ENCODE results near the gene CD81.
"Not testable (repeated sequence)": the region's sequence is repeated elsewhere in the genome, so short reads cannot be mapped to it uniquely, and the experiment has no call there.

Gene CD81
- total RNA-seq, result 124 to 197 (median 147) reads per million in 4 donors

GRCh38 chr11:2376751-2377451, at the start of gene CD81:
Gene CD81, plus strand, starts transcription at chr11:2377310. Its CDS starts 240 bp downstream, at chr11:2377550.
- DNase-seq, result peak in 4 of 5 donors; percentile 38 to 71 (median 58)

- no peak for DNase-seq
Observed at GRCh38 chr11:2328021-2328420, 49.1 kb upstream of the CD81 start.

- no peak for DNase-seq
Observed at GRCh38 chr11:2328656-2329354, 48.3 kb upstream of the CD81 start.

- DNase-seq, result no peak
Observed at GRCh38 chr11:2329551-2329950, 47.6 kb upstream of the CD81 start.

DNA sequence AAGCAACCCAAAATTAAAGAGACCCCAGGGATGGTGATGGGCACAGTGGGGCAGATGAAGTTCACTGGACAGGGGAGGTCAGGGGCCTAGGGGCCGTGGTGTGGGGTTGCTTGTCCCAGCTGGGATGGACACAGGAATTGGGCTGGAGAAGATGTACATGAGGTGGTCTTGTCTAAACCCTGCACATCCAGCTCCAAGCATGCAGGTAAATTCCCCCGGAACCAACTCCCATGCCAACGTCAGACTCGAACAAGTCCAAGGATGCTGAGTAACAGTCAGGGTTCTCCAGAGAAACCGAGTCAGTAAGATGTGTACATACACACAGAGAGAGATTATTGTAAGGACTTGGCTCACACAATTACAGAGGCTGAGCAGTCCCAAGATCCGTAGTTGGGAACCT, 46.4 kb upstream of the CD81 start:
- no peak for DNase-seq

DNA sequence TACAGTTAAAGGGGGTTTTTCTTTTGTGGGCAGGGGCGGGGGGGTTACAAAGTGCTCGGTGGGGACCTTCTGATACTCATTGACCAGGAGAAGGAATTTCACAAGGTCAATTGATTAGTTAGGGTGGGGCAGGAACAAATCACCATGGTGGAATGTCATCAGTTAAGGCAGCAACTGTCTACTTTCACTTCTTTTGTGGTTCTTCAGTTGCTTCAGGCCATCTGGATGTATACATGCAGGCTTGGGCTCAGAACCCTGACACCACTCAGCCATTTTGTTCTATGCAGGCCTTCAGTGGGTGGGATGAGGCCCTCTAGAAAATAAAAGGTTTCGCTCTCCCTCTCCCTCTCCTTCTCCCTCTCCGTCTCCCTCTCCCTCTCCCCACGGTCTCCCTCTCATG, 45.7 kb upstream of the CD81 start:
- DNase-seq, result no peak

- not testable (repeated sequence) for DNase-seq
Observed at GRCh38 chr11:2332569-2332968, 44.5 kb upstream of the CD81 start.

DNA sequence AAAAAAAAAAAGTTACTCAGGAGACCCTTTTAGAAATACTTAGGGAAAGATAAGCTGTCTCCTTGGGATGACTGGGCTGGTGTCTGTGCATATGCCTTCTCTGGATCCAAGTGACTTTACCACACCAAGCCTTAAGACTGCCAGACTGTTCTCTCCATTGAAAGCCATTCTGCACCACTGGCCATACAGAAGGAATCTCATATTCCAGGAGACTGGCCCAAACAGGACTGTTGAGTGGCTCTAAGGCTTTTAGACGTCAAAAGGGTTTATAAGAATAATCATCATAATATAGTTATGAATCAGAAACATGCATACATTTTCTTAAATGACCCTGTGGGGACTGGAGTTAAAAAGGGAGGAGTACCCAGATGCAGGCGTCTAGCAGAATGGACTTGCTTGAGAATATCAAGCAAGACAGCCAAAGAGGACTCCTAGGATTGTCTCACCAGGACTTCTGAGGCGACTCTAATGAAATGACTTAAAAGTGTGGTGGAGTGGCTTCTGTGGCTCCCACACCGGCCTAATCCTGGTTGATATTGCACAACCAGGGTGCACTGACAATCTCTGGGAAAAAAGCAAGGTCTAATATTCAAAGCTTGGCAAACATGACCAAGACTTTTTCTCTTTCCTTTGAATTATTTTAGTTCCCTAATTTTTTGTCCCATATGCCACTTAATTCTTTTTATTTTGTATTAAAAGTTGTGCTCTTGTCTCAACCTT, 43.5 kb upstream of the CD81 start:
- not testable (repeated sequence) for DNase-seq

DNA sequence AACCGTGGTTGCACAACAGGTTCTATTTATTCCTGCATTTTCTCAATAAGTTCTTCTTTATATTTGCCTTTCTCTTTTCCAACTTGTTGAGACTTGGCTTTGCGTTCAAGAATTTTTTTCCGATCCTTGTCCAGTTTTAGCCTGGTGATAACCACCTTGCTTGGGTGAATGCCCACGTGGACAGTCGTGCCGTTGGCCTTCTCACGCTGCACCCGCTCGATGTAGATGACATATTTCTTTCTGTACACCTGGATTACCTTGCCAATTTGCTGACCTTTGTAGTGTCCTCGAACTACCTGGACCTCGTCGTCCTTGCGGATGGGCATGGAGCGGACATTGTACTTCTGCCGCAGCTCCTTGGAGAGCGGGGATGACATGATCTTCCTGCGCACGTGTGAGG, 41.8 kb upstream of the CD81 start:
- DNase-seq, result not testable (repeated sequence)

- DNase-seq, result not testable (repeated sequence)
Observed at GRCh38 chr11:2338760-2339159, 38.4 kb upstream of the CD81 start.

DNA sequence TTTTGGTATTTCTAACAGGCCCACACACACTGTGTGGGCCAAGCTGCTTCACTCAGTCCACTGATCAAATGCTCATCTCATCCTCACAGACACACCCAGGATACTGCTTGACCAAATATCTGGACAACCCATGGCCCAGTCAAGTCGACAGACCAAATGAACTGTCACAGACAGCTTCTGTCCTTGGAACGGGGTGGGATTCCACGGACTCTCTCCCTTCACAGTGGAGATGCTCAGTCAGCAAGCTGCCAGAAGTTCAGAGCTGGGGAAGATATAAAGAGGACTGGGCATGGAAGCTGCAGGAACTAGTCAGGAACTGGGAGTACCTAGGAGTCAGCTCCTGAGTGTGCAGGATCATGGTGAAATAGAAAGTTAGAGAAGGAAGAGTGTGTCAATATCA, 34.6 kb upstream of the CD81 start:
- DNase-seq, result no peak

GRCh38 chr11:2342981-2343380, 34.1 kb upstream of the CD81 start:
- DNase-seq, result no peak

- no peak for DNase-seq
Observed at GRCh38 chr11:2343502-2343901, 33.6 kb upstream of the CD81 start.

DNA sequence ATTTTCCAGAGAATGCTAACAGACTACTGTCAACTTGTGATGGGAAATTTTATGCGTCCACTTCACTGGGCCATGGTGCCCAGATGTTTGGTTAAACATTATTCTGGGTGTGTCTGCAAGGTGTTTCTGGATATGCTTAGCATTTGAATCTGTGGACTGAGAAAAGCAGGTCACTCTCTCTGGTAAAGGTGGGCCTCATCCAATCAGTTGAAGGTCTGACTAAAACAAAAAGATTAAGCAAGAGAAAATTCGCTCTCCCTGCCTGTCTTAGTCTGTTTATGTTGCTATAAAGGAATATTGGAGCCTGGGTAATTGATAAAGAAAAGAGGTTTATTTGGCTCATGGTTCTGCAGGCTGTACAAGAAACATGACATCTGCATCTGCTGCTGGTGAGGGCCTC, 32.1 kb upstream of the CD81 start:
- DNase-seq, result no peak

DNA sequence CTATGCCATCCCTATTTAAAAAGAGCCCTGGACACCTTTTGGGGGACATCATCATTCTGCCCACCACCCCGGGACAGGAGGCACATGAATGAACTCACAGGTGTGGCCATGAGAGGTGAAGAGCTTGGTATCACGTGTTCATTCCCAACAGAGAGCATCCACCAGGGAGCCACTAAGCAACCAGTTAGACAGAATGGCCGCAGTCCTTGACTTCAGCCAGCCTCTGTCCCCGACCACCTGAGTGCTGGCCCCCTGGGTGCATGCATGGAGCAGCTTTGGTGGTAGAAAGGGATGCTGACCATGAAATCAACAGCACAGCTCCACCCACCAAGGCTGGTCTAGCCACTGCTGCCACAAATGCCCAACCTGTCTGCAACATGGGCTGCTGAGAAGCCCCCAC, 31.1 kb upstream of the CD81 start:
- no peak for DNase-seq

DNA sequence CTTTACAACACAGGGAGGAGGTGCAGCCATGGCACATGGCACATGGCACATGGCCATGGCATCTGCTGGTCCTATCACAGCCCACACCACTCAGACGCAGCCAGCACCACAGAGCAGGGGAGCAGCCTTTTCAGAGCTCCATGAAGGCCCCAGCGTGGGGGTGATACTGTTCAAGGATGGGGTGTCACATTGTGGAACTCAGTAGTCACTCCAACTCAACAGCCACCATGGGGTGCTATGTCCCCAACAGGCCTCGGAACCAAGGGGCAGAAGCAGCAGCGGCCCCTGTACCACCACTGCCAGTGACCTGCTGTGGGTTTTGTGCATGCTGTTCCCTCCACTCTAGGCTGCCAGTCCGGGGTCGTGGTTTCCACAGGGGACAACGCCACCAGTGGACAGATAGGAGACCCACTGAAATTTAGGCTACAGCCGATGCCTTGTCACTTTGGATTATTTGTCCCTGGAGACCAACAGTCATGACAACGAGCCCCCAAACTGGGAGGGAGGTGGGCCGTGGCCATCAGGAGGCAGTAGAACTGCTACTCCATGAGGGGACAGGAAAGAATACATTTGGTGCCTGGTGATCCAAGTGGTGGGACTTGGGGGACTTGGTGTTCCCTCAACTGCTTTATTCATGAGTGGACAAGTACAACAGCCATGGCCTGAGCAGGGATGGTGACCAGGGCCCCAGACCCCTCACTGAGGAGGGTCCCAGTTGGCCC, 30.4 kb upstream of the CD81 start:
- DNase-seq, result no peak

GRCh38 chr11:2347308-2347830, 29.7 kb upstream of the CD81 start:
- DNase-seq, result no peak

DNA sequence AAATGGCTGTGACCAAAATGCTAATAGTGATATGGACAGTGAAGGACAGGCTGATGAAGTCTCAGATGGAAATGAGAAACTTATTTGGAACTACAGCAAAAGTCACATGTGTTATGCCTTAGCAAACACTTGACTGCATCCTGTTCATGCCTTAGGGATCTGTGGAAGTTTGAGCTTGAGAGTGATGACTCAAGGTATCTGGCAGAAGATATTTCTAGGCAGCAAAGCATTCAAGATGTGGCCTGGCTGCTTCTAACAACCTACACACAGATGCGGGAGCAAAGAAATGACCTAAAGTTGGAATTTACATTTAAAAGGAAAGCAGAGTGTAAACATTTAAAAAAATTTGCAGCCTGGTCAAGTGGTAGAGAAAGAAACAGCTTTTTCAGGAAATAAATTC, 28.1 kb upstream of the CD81 start:
- DNase-seq, result no peak

DNA sequence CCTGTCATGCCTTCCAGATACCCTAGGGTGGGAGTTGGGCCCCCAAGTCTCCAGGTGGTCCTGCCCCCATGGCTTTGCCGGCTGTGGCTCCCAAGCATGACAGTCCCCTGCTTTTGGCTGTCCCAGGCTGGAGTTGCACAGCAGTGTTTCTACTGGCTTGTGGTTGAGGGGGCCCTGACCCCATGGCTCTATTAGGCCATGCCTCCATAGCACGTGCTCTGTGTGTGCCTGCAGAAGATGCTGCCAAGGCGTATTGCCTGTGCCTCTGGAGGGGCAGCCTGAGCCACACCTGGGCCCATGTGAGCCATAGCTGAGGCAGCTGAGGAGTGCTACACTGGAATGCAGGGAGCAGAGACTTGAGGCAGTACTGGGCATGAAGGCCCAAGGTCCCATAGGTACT, 25.4 kb upstream of the CD81 start:
- DNase-seq, result no peak

GRCh38 chr11:2352420-2352819, 24.7 kb upstream of the CD81 start:
- no peak for DNase-seq

DNA sequence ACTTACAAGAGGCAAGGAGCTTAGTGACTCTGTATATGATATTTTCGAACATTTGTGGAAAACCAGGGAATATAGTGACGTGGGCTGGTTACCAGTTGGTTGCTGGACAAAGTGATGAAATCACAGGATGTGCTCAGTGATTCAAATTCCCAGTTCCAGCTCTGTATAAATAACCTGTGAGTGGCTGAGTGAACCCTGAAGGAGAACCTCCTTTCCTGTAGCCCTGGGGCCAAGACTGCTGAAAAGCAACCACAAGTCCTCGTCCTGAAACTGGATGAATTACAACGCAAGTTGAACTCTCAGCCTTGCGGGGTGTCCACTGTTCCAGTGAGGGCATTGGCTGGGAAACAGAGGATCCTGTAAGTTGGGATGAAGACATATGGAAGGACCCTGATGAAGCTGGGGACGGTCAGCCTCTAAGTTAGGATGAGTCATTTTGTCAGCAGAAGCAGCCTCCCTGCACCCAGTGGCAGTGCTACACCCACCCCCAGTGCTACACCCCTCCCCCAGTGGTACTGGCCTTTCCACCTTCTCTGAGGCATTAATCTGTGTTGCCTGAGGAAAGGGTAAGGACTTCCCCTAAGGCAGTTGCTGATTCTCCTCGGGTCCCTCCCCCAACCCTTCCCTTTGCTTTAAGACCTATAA, 22.0 kb upstream of the CD81 start:
- no peak for DNase-seq

DNA sequence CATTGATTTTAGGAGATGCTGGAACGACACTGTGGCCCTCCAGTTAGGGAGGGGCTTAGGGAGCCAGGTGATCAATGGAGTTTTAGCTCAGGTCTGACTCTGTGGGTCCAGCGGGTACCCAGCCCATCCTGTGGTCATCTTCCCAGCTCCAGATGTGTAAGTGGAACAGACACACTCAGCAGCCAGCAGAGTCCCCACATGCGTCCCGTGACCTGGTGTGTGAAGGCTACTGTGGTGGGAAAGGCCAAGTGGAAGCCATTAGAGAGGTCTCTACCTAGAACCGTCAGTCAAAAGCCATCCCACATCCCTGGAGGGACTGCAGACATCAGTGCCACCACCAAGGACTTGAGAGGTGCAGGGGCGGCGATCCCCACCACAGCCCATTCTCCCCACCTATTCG, 19.9 kb upstream of the CD81 start:
- no peak for DNase-seq
